Nephron progenitor cell (in vitro differentiated cells): ENCODE results near the gene CPA2.

ENCODE experiments used
- DNase-seq: peaks from one replicate; pipeline ENCODE4 v3.0.0; 2021
- H3K27ac Mint-ChIP-seq: 2 replicates; pipeline ENCODE4 v1.8.0; 2021; ENCODE audit warnings: mild to moderate bottlenecking, moderate library complexity, mixed read lengths
- H3K27me3 Mint-ChIP-seq: 2 replicates; pipeline ENCODE4 v1.8.0; 2021; ENCODE audit warnings: mild to moderate bottlenecking, low read depth, mixed read lengths; ENCODE audit not compliant: poor library complexity
- H3K36me3 Mint-ChIP-seq: 2 replicates; pipeline ENCODE4 v1.8.0; 2021; ENCODE audit warnings: low read depth, mixed read lengths
- H3K4me1 Mint-ChIP-seq: 2 replicates; pipeline ENCODE4 v1.8.0; 2021; ENCODE audit warnings: mixed read lengths
- H3K4me3 Mint-ChIP-seq: 2 replicates; pipeline ENCODE4 v1.8.0; 2021; ENCODE audit warnings: mild to moderate bottlenecking, moderate library complexity, mixed read lengths
- H3K9me3 Mint-ChIP-seq: 2 replicates; pipeline ENCODE4 v1.8.0; 2021; ENCODE audit warnings: mild to moderate bottlenecking, moderate library complexity, mixed read lengths
- TF ChIP-seq, protein P1 (sequence below): fragments of 200-600 bp; sonication (generic); IDR thresholded peaks from 2 replicates; pipeline ENCODE4 v1.5.0; 2021; ENCODE audit warnings: antibody characterized with exemption

The CPA2 gene

DNA sequence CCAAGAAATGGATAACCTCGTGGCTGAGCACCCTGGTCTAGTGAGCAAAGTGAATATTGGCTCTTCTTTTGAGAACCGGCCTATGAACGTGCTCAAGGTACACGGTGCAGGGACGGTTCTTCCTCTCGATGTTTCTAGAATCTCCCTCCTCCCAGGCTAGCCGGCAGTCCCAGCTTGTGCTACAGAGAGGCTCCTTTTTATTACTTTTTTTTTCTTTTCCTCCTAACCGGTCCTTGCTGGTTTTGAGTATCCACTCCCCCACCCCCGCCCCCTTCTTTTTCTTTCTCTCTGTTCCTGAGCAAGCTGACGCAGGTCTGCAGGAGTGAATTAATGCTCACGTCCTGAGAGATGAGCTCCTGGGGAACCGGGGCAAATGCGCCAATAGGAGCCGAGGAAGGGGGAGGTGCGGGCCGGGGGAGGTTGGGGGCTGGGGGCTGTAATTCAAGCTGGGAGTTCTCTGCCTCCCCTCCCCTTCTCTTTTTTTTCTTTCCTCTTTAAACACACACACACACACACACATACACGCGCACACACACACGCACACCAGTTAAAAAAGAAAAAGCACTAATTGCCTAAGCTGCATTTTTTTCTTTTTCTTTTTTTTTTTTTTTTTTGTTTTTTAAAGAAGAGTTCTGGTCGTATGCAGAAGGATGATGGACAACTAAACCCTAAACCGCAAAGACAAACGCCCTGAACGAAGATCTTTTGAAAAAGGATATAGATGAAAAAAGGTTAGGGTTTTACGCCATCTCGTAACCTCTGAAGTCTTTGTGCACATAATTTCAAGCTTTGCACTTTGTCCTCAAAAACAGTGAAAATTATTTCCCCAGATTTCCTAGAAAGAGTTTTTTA lies 6.6 kb downstream of the CPA2 start:
- peak; percentile 82 for DNase-seq
- no peaks in the 10 kb centered on the region for H3K36me3 Mint-ChIP-seq
- peak overlapping the region; percentile 99 for H3K27ac Mint-ChIP-seq
- H3K4me1 Mint-ChIP-seq, result peaks cover 89% of the 10 kb centered on the region
- H3K4me3 Mint-ChIP-seq, result peak overlapping the region; percentile 73
- peaks cover 3% of the 10 kb centered on the region for H3K27me3 Mint-ChIP-seq
- no peaks in the 10 kb centered on the region for H3K9me3 Mint-ChIP-seq
- TF ChIP-seq, protein P1, sequence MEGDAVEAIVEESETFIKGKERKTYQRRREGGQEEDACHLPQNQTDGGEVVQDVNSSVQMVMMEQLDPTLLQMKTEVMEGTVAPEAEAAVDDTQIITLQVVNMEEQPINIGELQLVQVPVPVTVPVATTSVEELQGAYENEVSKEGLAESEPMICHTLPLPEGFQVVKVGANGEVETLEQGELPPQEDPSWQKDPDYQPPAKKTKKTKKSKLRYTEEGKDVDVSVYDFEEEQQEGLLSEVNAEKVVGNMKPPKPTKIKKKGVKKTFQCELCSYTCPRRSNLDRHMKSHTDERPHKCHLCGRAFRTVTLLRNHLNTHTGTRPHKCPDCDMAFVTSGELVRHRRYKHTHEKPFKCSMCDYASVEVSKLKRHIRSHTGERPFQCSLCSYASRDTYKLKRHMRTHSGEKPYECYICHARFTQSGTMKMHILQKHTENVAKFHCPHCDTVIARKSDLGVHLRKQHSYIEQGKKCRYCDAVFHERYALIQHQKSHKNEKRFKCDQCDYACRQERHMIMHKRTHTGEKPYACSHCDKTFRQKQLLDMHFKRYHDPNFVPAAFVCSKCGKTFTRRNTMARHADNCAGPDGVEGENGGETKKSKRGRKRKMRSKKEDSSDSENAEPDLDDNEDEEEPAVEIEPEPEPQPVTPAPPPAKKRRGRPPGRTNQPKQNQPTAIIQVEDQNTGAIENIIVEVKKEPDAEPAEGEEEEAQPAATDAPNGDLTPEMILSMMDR, result no peak

DNA sequence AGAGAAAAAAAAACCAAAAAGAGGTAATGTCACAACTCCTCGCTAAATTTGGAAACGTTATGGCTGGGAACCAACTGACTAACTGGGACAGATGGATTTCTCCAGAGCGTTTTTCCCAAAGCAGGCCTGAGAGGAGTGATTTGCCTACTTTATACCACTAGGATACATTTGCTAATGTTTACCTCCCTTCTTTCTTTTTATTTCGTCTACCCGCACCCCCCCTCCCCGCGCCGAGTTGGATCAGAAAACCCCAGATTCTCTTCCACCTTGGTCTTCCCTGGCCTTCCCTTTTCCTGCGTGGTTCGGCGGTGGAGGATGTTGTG lies 7.2 kb downstream of the CPA2 start:
- H3K27me3 Mint-ChIP-seq, result peaks cover 3% of the 10 kb centered on the region
- no peaks in the 10 kb centered on the region for H3K9me3 Mint-ChIP-seq
- H3K4me3 Mint-ChIP-seq, result peak overlapping the region; percentile 73
- peak overlapping the region; percentile 99 for H3K27ac Mint-ChIP-seq
- peaks cover 88% of the 10 kb centered on the region for H3K4me1 Mint-ChIP-seq
- TF ChIP-seq, protein P1, result no peak
- H3K36me3 Mint-ChIP-seq, result no peaks in the 10 kb centered on the region
- DNase-seq, result peak; percentile 32

DNA sequence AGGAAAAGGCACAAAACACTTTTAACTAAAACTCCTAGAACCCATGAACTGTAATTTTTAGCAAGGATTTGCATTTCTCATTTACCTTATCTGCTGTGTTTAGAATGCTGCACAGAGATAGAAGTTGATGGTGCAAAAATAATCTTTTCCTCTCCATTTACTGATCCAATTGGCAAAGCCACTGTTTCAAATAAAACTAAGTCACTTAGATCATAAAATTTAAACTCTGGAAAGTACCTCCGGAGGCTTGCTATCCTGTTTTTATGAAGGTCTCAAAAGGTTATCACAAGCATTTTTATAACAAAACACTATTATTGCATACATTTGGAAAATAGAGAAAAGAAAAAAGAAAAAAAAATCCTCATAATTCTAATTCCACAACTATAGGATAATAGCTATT lies 7.6 kb downstream of the CPA2 start:
- no peaks in the 10 kb centered on the region for H3K36me3 Mint-ChIP-seq
- no peak for DNase-seq
- H3K4me1 Mint-ChIP-seq, result peaks cover 91% of the 10 kb centered on the region
- H3K27me3 Mint-ChIP-seq, result peaks cover 3% of the 10 kb centered on the region
- H3K4me3 Mint-ChIP-seq, result peak overlapping the region; percentile 73
- TF ChIP-seq, protein P1, result no peak
- peak overlapping the region; percentile 99 for H3K27ac Mint-ChIP-seq
- H3K9me3 Mint-ChIP-seq, result no peaks in the 10 kb centered on the region

DNA sequence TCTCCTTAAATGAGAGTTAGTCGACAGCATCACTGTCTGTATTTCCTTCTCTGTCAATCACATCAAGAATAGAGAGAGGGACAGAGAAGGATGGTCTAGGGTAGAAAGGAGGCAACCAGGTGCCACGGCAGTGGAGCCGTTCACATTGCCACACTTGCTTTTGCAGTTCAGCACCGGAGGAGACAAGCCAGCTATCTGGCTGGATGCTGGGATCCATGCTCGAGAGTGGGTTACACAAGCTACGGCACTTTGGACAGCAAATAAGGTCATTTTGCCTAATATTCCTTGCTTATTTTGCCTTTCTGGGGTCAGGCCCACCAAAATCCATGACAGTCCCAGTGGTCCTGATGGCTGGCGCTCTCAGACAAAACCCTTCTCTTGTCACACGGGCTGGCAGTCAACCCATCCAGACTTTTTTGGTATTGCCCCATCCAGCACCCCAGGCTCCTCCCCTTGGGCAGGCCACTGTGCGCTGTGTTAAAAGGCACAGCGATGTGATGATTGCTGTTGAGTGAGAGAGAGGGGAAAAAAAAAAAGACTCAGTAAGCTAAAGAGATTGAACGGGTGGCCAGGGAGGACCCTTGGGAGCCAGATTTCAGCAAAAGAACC lies 8.4 kb downstream of the CPA2 start:
- peak overlapping the region; percentile 99 for H3K27ac Mint-ChIP-seq
- H3K4me3 Mint-ChIP-seq, result peak overlapping the region; percentile 73
- H3K4me1 Mint-ChIP-seq, result peaks cover 87% of the 10 kb centered on the region
- no peaks in the 10 kb centered on the region for H3K9me3 Mint-ChIP-seq
- peak; percentile 23 for DNase-seq
- no peaks in the 10 kb centered on the region for H3K36me3 Mint-ChIP-seq
- H3K27me3 Mint-ChIP-seq, result peaks cover 3% of the 10 kb centered on the region
- TF ChIP-seq, protein P1, result no peak

DNA sequence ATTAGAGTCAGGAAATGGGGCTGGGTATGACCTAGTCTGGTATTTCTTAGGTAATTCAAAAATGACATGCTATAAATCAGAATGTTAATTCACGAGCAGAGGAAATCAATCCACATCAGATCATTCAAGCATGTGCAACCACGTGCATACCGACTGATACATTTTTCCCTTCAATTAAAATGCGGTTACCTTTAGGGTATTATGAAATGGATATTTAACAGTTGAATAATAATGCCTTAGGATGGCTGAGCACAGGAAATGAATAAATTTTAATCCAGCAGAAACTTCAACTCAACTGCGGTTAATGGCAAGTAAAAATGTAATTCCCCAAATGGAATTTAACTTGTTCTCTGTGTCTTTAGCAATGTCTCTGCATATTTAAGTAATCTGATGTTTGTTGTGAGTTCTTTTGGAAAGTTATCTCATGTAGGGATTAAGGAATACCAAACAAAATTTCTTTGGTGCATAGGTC lies 9.2 kb downstream of the CPA2 start:
- H3K4me1 Mint-ChIP-seq, result peaks cover 86% of the 10 kb centered on the region
- H3K9me3 Mint-ChIP-seq, result no peaks in the 10 kb centered on the region
- DNase-seq, result no peak
- H3K36me3 Mint-ChIP-seq, result peaks cover 3% of the 10 kb centered on the region
- TF ChIP-seq, protein P1, result no peak
- H3K27me3 Mint-ChIP-seq, result peaks cover 3% of the 10 kb centered on the region
- peak overlapping the region; percentile 53 for H3K4me3 Mint-ChIP-seq
- H3K27ac Mint-ChIP-seq, result peak overlapping the region; percentile 99
